ENCODE measurements around the gene TLL2.

The TLL2 gene

DNA sequence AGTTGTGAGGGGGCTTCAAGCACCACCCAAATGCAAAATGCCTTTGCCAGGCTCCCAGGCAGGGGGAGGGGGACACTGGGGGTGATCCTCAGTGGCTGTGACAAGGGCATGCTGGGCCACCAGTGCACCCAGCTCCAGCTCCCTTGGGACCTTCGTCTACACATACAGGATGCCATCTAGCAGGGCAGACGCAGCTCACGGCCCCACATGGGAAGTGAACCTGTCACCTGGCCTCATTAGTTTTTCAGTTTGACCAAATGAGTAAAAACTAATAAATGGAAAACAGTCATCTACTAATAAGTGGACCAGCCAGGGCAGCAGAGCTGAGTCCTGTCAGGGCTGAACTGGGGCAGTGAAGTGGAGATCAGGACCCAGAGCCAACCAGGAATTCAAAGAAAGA is 50.2 kb downstream of the TLL2 start:
- DNase-seq (ENCODE audit: low spot score), result no peak

DNA sequence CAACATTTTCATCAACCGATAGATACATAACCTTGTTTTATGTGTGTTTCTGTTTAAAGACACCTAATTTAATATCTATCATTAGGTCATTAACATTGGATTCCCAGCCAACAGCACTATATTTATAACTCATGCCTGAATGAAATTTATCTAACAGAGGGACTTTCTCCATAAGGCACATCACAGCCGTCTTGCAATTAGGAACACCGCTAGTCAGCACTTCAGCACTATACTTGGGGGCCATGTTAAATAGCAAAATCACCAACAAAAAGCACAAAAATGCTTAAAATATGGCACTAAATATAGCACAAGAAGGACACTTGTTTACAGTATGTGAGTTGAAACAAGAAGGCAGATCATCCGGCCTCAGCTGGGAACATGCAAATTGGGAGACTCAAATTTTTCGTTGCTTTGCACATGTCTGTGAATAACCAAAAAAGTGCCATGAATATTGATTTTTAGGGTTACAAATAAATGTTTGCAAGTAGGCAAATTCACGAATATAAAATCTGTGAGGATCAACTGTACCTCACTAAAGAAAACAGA is 51.0 kb downstream of the TLL2 start:
- DNase-seq (ENCODE audit: low spot score), result no peak

DNA sequence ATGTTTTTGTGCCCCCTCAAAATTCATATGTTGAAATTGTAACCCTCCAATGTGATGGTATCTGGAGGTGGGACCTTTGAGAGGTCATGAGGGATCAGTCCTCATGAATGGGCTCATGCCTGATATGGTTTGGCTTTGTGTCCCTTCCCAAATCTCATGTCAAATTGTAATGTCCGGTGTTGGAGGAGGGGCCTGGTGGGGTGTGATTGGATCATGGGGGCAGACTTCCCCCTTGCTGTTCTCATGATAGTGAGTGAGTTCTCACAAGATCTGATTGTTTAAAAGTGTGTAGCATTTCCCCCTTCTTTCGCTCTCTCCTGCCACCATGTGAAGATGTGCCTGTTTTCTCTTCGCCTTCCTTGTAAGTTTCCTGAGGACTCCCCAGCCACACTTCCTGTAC is 53.4 kb downstream of the TLL2 start:
- no peak for DNase-seq (ENCODE audit: low spot score)

DNA sequence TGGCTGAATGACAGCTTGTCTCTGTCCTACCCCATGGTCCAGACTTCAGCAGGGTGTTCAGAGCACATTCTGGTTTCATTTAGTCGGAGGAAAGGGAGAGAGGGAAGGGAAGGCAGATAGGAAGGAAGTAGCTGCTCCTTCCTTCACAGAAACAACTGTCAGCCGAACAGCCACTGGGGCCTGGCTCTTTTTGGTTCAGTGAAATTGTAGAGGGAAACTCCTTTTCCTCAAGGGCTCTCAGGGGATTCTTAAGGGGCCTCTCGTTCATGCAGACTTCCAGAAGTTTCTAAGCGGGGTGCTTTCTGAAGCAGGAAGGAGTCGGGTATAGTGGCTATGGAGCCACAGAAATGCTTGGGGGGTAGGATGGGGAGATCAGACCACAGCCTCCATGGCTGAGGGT is 56.4 kb downstream of the TLL2 start:
- DNase-seq (ENCODE audit: low spot score), result no peak

DNA sequence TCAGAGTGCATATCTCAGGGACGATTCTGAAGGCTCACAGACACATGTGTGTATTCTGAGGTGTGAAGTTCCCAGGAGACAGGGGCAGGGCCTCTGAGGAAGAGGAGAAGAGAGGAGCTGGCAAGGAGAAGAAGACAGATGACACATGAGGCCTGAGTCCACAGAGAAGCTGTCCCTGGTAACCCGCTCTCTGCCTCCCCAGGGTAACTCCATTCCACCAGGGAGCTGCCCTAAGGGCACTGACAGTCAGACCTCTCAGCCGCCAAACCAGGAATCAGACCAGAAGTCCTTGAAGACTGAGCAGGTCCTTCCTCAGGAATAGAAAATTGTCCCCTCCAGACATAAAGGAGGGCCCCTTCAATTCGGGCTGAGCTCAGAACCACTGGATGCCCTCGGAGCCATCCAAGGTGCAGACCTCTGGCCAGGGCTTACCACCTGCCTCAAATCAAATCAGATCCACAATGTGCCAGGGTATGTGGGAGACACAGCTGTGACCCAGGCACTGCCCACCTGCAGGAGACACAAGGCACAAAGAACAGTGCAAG is 57.4 kb downstream of the TLL2 start:
- DNase-seq (ENCODE audit: low spot score), result no peak

DNA sequence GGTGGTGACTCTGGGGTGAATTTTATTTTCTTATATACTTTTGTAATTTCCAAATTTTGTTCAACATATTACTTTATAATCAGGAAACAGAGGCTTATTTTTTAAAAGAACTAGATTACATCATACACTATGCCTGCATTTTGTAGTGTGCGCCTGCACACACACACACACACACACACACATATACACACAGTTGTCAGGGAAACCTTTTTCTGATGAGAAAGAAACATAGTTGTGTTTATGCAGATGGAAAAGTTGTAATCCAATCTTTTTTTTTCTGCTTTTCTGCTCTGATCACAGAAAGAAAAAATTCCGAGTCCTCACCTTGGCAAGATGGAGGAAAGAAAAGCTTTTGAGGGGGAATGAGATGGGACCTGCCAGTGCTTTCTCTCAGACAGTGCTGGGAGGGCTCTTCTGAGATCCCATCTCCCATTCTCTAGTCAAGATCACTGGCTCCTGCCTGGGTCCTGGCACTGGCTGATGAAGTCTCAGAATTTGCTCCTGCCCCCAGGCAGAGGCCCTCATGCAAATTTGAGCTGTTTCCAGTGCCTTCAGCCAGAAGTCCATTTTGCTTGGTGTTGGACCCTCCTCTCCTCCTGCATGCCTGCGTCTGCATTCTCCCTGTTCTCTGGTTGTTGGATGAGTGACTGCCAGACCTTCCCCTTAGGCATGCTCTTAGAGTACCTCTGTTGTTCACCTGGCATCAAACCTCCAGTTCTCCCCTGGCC is 59.7 kb downstream of the TLL2 start:
- DNase-seq (ENCODE audit: low spot score), result no peak

DNA sequence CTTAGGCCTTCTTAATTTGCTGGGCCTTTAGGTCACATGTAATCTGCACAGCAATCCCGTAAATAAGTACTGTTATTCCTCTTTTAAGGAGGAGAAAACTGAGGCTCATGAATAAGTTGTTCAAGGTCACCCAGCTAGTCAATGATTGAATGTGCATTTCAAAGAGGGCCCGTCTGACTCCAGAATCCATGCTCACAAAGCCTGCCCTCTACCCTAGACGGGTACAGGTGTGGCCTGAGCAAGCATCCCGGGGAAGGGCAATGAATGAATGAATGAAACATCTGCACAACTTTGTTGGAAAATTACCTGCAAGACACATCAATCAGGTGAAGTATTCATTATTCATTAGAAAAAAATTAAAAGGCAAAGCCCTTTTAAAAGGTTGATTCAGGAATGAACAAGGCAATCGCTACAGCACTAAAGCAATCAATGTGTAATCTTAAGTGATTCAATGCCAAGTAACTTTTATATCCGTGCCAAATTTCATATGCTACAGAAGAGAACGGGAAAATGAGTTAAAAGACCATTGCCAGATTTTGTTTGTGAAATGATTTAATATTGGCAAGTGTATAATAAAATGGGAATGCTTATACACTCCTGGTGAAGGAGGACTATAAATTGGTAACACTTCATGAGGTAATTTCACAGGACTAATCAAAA is 61.1 kb downstream of the TLL2 start:
- DNase-seq (ENCODE audit: low spot score), result no peak

DNA sequence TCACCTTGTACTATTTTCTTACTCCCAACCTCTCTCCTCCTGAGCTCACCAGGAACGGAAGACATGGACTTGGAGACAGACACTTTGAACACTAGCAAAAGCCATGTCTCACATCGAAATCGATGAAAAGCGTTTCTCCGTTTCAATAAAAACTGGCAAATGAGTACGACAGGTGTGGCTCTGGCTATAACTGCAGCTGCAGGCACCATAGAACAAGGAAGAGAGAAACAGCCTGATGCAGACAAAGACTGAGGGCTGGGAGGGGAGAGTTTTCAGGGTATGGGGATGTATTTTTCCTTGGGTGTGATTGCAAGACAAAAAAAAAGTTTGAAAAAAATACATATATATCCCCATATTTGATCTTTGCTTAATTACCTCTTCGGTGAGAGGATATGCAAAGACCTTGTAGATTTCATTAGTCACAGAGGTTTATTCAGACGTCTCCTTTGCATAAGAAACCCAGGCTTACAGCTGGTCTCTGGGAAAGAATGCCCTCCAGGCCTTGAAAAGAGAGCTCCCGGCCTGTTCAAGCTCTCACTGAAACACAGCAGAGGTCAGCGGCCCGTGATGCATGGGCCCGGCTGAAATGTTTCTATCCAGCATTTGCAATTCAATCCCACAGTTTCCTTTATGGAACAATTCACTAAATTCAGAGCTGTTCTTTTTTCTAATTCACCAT is 63.1 kb downstream of the TLL2 start:
- DNase-seq (ENCODE audit: low spot score), result no peak

DNA sequence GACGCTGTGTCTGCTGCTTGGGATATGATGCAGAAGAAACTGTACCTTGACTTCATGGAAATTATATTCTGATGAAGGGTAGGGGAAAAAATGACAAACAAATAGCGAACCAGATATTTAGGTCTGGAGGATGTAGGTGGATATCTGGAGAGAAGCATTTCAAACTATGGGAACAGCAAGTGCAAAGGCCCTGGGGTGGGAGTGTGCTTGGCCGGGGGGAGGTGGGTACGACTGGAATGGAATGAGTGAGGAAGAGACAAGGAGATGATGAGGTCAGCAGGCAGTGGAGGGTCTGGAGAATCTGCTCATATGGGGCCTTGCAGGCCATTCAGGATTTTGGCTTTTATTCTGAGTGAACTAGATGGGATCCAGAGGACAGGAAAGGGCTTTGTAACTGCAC is 65.2 kb downstream of the TLL2 start:
- no peak for DNase-seq (ENCODE audit: low spot score)

DNA sequence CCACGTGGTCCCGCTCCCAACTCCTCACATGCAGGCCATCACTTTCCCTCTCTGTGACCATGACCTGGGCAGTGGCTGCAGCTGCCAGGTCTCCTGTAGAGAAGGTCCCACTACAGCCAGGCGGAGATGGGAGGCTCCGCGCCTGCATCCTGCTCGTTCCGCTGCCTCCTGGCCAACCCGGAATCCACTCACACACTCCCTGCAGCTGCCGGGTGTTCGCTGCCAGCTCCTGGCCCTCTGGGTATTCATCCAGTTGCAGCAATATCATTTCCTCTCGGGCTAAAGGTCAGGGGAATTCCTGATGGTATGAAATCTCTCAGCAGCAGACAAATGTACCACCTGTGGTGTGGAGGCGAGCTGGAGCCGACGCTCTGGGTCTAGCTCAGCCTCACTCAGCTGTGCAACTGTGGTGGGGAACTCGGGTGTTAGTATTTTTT is 65.7 kb downstream of the TLL2 start:
- DNase-seq (ENCODE audit: low spot score), result peak; percentile 19

DNA sequence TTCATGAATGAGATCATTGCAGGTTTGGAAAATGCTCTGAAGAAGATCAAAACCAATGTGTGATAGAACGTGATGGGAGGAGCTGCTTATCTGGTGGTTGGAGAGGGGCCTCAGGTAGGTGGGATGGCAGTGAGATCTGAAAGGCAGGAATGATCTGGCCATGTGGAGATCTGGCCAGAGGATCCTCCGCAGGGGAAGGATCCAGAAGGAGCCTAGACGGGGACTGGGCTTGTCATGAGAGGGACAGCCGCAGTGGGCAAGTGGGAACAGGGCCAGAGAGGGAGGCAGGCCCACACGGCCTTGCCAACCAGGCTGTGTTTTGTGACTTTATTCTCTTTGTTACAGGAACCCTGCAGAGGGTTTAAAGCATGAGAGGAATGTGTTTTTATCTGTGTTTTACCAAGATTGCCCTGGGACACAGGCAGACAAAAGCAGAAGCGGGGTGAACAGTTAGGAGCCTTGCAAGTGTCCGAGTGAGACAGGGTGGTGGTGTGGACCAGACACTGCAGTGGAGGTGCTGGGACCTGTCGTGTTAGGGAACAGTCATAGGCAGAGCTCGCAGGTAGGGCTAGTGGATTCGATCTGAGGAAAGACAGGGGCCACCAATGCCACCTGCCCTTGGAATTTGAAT is 66.6 kb downstream of the TLL2 start:
- DNase-seq (ENCODE audit: low spot score), result no peak

DNA sequence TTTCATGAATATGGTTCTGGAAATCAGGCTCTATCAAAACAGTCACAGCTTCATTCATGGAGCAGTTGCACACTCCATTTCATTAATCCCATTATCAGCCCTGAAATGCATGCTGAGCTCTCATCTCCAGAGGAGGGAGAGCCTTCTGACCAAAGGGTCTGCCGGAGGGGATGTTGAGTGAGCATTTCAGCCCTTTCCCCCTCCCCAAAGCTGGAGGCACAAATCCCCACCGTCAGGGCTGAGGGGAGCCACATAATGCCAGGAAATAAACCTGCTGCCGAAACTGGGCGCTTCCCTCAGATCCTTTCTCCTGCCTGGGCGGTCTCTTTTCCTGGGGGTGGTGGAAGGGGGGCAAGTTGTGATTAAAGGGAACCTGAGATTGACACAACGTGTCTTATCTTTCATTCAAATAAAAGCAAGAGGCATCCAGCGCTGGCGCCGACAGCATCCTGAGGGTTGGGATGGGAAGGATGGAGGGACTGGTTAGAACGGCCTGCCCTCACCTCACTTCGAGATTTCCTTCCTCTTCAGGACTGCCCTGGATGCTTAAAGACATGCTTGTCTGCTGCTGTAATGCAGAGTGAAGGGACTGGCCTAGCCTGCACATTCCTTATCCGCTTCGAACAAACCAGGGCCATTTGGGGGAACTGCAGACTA is 71.6 kb downstream of the TLL2 start:
- no peak for DNase-seq (ENCODE audit: low spot score)

DNA sequence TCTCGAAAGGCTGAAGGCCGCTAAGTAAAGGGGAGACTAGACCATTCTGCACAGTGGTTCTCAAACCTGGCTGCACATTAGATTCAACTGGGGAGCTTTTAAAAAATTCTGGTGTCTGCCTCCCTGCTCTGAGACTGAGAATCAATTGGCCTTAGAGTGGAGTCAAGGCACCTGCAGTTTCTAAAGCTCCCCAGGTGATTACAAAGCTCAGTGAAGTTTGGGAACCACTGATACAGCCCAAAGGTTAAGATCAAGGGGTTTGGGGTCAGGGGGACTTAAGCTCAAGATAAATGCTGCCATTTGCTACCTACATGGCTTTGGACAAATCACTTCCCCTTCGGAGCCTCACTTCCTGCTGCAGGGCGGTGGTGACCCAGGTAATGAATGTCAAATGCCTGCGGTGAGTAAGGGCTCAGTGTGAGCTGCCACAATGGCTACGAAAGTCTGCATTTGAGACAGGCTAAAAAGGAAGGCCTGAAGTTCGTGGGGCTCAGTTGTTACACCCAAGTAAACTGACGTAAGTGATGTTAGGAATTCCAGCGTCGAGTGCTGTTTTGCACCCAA is 72.3 kb downstream of the TLL2 start:
- no peak for DNase-seq (ENCODE audit: low spot score)

DNA sequence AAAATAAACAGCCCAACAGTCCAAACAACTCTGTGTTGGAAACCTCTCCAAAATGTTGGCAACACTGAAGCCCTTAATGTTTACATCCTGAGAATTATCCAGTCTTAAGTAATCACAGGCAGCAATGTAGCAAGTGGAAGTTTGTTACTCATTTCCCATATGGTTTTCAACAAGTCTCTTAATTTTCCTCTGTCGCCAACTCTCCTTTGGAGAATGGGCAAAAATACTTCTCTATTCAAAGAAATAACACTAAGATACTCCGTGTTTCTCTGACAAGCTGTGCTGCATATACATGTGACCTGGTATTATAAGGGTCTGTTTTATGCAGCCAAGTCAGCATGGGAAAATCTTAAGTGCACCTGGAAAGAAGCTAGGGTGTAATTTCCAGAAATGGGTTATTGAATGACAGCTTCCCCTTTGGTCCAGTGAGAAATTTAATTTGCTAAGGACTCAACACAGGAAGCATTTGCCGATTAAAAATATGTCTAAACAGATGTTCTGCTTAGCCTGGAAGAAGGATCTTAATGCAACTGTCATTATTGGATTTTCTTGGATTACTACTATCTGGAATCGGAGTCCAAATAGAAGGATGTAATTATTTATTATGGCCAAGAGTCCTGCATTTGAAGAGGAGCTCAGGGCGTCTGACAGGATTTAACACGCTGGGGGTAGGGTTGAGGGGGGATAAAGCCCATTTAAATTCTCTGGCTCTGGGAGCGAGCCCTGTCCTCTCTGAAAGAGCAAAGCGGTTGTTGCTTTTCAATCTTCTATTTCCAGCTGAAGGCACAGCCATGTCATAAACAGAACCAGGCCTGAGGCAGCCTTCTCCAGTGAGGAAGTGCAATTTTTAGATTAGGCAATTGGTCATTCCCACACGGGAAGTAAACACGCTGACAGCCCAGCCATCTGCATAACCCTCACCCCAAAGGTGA is 73.1 kb downstream of the TLL2 start:
- DNase-seq (ENCODE audit: low spot score), result no peak

DNA sequence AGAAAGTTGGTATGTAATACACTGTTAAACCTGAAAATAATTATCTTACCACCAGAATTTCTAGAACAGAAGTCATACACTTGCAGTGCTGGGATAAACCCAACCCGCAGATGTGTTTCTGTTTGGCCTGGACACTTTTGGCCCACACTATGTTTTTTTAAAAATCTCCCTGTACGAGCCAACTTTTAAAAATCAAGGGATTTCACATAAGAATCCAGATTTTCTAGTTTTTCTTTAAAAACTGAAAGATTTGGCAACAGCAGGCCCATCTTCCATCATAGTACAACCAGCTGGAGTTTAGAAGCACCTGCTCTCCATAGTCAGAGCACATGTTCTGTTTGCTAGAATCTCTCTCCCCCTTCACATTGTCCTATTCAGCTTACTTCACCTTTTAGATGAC is 74.0 kb downstream of the TLL2 start:
- no peak for DNase-seq (ENCODE audit: low spot score)

DNA sequence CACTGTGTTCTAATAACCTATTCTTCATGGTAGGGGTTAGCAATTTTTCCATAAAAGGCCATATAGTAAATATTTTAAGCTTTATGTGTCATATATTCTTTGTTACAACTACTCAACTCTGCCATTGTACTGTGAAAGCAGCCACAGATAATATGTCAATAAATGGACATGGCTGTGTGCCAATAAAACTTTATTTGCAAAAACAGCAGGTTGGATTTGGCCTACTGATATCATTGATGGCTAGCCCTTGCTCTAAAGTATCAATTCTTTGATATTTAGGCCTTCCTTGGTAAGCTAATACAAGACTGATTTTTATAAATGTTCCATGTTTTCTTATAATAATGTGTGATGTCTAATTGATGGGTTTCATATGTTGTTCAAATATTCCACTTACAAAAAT is 77.7 kb downstream of the TLL2 start:
- no peak for DNase-seq (ENCODE audit: low spot score)

DNA sequence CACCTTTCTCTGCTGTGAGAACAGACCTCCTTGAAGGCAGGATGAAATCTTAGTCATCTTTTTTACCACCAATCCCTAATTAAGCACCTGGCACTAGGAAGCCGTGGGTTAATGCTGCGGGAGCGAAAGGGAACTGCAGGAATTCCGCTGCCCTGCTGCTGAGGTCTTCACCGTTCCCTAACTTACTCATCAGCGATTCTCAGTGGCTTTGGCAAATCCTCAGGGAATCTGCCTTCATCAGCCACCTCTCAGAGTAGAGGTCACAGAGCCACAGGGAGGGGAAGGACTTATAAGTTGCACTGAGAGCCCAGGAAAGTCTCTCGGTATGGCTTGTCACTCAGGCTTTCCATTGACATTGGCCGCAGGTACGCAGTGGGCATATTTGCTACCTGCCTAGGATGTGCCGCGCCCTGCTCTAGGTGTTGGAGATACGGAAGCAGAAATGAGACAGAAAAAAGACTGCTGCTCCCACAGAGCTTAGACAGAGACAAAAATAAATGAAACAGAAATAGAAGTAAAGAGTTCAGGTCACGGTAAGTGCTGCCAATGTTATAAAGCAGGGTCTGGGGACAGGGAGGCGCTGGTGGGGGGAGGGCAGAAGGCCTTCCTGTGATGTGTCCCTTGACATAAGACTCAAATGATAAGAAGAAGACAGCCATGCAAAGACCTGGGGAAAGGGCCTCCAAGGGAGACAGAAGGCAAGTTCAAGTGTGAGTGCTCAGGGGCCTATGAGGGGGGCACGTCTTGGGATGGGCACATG is 82.3 kb downstream of the TLL2 start:
- DNase-seq (ENCODE audit: low spot score), result no peak

DNA sequence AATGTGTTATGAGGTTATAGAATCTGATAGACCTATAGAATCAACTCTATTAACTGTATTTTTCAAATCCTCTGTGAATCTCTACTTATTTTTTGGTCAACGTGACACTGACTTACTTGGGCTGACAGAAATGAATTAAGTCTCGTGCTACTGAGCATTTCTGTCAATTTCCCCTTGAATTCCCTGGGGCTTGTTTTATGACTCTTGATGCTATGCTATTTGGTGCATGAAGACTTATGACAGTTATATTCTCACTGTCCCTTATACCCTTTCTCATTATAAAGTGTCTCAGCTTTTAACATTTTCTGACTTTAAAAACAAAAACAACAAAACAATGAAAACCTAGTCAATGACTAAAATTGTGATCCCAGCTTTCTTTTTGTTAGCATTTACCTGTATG is 86.4 kb downstream of the TLL2 start:
- no peak for DNase-seq (ENCODE audit: low spot score)

DNA sequence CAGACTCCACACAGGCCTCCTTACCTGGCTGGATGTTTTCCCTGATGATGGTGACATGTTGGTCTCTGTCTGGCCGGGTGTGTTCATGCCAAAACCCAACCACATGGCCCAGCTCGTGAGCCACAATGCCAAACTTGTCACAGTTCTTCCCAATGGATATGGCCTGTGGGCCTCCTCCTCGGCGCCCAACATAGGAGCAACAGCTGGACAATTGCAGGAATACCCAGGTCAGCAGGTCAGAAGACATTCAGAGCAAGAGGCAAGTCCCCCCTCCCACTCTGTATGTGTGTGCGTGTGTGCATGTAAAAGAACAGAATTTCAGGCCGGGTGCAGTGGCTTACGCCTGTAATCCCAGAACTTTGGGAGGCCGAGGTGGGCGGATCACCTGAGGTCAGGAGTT is 91.2 kb downstream of the TLL2 start:
- no peak for DNase-seq (ENCODE audit: low spot score)

DNA sequence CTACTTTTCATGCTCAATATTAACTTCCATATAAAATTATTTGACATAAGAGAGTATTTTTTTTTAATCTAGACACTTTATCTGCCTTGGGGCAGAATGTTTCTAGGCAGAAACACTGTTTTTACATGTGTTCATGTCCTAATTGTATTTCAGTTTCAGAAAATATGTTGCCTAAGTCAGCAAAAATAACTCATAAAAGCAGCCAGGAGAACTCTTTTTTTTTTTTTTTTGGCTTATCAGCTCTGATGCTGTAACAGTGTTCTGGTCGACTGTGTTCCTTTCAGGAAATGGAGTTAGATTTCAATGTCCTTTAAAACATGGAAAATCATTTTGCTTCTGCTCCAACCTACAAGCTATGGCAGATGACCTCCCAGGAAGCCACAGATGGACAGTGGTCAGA is 91.7 kb downstream of the TLL2 start:
- DNase-seq (ENCODE audit: low spot score), result no peak
